Measurements from ENCODE around the gene GPC3. TPM values are rescaled to one million over a fixed set of nuclear protein-coding genes. Genes with fewer than 3 reads are reported as not detected.
A peak's percentile ranks its signal among the peaks of the same experiment; 100 is the strongest.

The GPC3 gene
- polyA plus RNA-seq, 2 of the 4 experiments (the other 2 are of a cell fraction) = not detected

DNA sequence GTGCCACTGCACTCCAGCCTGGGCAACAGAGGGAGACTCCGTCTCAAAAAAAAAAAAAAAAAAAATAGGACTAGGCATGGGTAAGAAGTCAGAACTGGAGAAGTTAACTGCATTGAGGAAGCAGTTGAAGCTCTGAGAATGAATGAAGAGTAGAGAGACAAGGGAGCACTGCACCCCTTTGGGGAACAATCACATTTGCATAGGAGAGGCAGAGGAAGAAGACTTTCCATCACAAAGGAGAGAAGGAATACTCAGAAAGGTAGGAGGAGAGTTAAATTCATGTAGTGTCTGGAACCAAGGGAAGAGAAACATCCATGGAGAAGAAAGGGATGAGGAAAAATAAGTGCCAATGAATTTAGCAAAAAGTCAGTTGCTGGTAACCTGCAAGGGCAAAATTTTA is 72.4 kb downstream of the GPC3 start:
- ChIA-PET POLR2A (interaction anchor here (0.7 kb wide), 1 partner anchor 16 kb away, joined by 4 read pairs; no protein-coding TSS in a partner anchor), CTCF (interaction anchor here (0.6 kb wide), 1 partner anchor 111 kb away, joined by 6 read pairs; no protein-coding TSS in a partner anchor)
- no peak overlapping the region for H3K4me2 ChIP-seq
- no peaks in the 10 kb centered on the region for H3K9me3 ChIP-seq
- TF ChIP-seq CEBPB (IDR thresholded peaks at IDR 0.05) (no peak), MYC (IDR thresholded peaks at IDR 0.05; ENCODE audit: borderline replicate concordance, low read length) (no peak), RFX5 (IDR thresholded peaks at IDR 0.05) (no peak), NR3C1 (IDR thresholded peaks at IDR 0.05) (no peak), MAZ (IDR thresholded peaks at IDR 0.05; ENCODE audit: borderline replicate concordance, low read depth, low read length) (no peak), HEYL (CRISPR knock-in tag; IDR thresholded peaks at IDR 0.05) (no peak)
- TF ChIP-seq, protein P1, sequence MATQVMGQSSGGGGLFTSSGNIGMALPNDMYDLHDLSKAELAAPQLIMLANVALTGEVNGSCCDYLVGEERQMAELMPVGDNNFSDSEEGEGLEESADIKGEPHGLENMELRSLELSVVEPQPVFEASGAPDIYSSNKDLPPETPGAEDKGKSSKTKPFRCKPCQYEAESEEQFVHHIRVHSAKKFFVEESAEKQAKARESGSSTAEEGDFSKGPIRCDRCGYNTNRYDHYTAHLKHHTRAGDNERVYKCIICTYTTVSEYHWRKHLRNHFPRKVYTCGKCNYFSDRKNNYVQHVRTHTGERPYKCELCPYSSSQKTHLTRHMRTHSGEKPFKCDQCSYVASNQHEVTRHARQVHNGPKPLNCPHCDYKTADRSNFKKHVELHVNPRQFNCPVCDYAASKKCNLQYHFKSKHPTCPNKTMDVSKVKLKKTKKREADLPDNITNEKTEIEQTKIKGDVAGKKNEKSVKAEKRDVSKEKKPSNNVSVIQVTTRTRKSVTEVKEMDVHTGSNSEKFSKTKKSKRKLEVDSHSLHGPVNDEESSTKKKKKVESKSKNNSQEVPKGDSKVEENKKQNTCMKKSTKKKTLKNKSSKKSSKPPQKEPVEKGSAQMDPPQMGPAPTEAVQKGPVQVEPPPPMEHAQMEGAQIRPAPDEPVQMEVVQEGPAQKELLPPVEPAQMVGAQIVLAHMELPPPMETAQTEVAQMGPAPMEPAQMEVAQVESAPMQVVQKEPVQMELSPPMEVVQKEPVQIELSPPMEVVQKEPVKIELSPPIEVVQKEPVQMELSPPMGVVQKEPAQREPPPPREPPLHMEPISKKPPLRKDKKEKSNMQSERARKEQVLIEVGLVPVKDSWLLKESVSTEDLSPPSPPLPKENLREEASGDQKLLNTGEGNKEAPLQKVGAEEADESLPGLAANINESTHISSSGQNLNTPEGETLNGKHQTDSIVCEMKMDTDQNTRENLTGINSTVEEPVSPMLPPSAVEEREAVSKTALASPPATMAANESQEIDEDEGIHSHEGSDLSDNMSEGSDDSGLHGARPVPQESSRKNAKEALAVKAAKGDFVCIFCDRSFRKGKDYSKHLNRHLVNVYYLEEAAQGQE (IDR thresholded peaks at IDR 0.05) = no peak
- no peak for ATAC-seq
- no peak overlapping the region for H3K27ac ChIP-seq
- no peak for FAIRE-seq
- H3K4me1 ChIP-seq = no peaks in the 10 kb centered on the region
- no peak overlapping the region for H3K4me3 ChIP-seq
- 70% methylated on average over 1 of the region's 1 CpG for WGBS (ENCODE audit: missing lambda C conversion rate)
- no peak for DNase-seq (ENCODE audit: low read depth in 1 of 2, low spot score in 1 of 2)

DNA sequence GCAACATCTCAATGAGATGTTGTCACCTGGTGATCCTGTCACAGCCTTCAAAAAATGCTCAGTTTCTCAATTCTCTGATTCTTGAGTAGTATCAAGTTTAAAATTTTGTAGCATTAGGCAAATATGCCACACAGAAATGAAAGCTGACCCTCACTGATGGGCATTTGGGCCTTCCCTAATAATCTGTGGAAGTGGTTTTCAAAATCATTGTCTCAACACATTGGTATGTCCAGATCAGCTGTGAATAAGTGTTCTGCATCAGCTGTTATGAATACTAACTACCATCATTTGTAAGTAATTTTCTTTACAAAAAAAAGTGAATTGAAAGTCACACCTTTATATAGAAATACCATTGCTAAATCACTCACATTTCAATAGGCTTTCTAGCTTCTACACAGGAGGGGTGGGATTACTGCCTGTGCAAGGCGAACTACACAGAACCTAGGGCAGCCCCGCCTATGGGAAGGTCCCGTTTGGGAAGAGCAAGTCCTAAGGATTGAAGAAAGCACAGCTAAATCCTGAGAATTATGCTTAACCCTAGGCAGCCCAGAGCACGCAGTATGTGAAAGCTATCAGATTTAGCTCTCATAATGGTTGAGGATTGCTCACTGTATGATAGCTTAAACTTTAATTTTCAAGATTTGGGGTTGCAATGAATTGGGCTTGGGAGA is 73.4 kb downstream of the GPC3 start:
- ChIA-PET POLR2A (interaction anchor here (0.7 kb wide), 2 partner anchors 15 to 17 kb away, joined by 4 read pairs; no protein-coding TSS in a partner anchor), CTCF (interaction anchor here (0.6 to 1.8 kb wide), 4 partner anchors 9 to 373 kb away, joined by 3 to 4 read pairs (median 4); no protein-coding TSS in a partner anchor)
- FAIRE-seq = peak; percentile 23
- 6% methylated on average over 3 of the region's 4 CpGs for WGBS (ENCODE audit: missing lambda C conversion rate)
- no peaks in the 10 kb centered on the region for H3K4me1 ChIP-seq
- no peaks in the 10 kb centered on the region for H3K9me3 ChIP-seq
- no peak overlapping the region for H3K27ac ChIP-seq
- ATAC-seq = no peak
- no peak overlapping the region for H3K4me2 ChIP-seq
- TF ChIP-seq, protein P2, sequence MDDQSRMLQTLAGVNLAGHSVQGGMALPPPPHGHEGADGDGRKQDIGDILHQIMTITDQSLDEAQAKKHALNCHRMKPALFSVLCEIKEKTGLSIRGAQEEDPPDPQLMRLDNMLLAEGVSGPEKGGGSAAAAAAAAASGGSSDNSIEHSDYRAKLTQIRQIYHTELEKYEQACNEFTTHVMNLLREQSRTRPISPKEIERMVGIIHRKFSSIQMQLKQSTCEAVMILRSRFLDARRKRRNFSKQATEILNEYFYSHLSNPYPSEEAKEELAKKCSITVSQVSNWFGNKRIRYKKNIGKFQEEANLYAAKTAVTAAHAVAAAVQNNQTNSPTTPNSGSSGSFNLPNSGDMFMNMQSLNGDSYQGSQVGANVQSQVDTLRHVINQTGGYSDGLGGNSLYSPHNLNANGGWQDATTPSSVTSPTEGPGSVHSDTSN (IDR thresholded peaks at IDR 0.05) = no peak
- no peak for TF ChIP-seq MYC (IDR thresholded peaks at IDR 0.05; ENCODE audit: borderline replicate concordance, low read length)
- TF ChIP-seq NFE2L2 (conservative IDR thresholded peaks at IDR 0.05; ENCODE audit: low read length) = no peak
- no peak for TF ChIP-seq HDAC2 (IDR thresholded peaks at IDR 0.05)
- TF ChIP-seq CBX8 (IDR thresholded peaks at IDR 0.05) = no peak
- TF ChIP-seq FOSB (CRISPR knock-in tag; IDR thresholded peaks at IDR 0.05) = no peak
- TF ChIP-seq GATA3 (IDR thresholded peaks at IDR 0.05; ENCODE audit: borderline replicate concordance) = no peak
- no peak for TF ChIP-seq TP53 (CRISPR knock-in tag; IDR thresholded peaks at IDR 0.05)
- no peak for TF ChIP-seq ZNF302 (CRISPR knock-in tag; IDR thresholded peaks at IDR 0.05)
- no peak for TF ChIP-seq HEYL (CRISPR knock-in tag; IDR thresholded peaks at IDR 0.05)
- TF ChIP-seq POLR2A (IDR thresholded peaks at IDR 0.05; ENCODE audit: low read length) = no peak
- DNase-seq (ENCODE audit: low read depth in 1 of 2, low spot score in 1 of 2) = no peak
- no peak overlapping the region for H3K4me3 ChIP-seq

DNA sequence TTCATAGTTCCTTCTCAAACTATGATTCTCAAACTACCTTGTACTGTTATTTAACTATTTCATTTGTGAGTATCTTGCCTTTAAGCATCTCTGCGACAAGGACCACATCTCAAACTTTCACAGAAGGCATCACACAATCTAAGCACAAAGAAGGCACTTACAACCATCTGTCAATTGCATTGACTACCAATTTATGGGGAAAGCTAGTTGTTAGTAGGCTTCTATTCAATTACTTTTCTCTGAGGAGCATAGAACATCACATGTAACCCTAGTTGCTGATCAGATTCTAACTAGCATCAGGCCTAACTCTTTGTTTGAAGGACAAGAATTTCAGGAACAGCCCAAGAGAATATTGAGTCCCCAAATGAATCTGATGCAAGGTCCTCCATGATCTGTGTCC is 74.9 kb downstream of the GPC3 start:
- H3K9me3 ChIP-seq = no peaks in the 10 kb centered on the region
- FAIRE-seq (peak; percentile 13), DNase-seq (ENCODE audit: low read depth in 1 of 2, low spot score in 1 of 2) (no peak), ATAC-seq (no peak)
- 0% methylated on average over 1 of the region's 1 CpG for WGBS (ENCODE audit: missing lambda C conversion rate)
- H3K27ac ChIP-seq = no peak overlapping the region
- ChIA-PET POLR2A (no interaction called here), CTCF (no interaction called here)
- no peak overlapping the region for H3K4me3 ChIP-seq
- H3K4me1 ChIP-seq = no peaks in the 10 kb centered on the region
- H3K4me2 ChIP-seq = no peak overlapping the region
- TF ChIP-seq TP53 (CRISPR knock-in tag; IDR thresholded peaks at IDR 0.05) (no peak), SREBF2 (IDR thresholded peaks at IDR 0.05) (no peak), CBX8 (IDR thresholded peaks at IDR 0.05) (no peak), CBX2 (IDR thresholded peaks at IDR 0.05; ENCODE audit: borderline replicate concordance, low read depth) (no peak), NR3C1 (IDR thresholded peaks at IDR 0.05) (no peak), KDM5A (IDR thresholded peaks at IDR 0.05) (no peak), CHD2 (IDR thresholded peaks at IDR 0.05; ENCODE audit: low read length, partially characterized antibody) (no peak), POLR2AphosphoS2 (conservative IDR thresholded peaks at IDR 0.05; ENCODE audit: low read length) (no peak), KDM1A (IDR thresholded peaks at IDR 0.05; ENCODE audit: low read depth) (no peak)
- TF ChIP-seq, protein P1 (IDR thresholded peaks at IDR 0.05) = no peak
- TF ChIP-seq, protein P3, sequence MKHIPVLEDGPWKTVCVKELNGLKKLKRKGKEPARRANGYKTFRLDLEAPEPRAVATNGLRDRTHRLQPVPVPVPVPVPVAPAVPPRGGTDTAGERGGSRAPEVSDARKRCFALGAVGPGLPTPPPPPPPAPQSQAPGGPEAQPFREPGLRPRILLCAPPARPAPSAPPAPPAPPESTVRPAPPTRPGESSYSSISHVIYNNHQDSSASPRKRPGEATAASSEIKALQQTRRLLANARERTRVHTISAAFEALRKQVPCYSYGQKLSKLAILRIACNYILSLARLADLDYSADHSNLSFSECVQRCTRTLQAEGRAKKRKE (CRISPR knock-in tag; IDR thresholded peaks at IDR 0.05; ENCODE audit: low read depth) = no peak
- TF ChIP-seq, protein P4, sequence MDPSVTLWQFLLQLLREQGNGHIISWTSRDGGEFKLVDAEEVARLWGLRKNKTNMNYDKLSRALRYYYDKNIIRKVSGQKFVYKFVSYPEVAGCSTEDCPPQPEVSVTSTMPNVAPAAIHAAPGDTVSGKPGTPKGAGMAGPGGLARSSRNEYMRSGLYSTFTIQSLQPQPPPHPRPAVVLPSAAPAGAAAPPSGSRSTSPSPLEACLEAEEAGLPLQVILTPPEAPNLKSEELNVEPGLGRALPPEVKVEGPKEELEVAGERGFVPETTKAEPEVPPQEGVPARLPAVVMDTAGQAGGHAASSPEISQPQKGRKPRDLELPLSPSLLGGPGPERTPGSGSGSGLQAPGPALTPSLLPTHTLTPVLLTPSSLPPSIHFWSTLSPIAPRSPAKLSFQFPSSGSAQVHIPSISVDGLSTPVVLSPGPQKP (IDR thresholded peaks at IDR 0.05; ENCODE audit: low read depth, low read length) = no peak
